Fibroblast of skin of scalp (primary cell): ENCODE results near the gene MRAP. TPM values are rescaled to one million over a fixed set of nuclear protein-coding genes. Genes with fewer than 3 reads are reported as not detected.
"Not testable (repeated sequence)": the region's sequence is repeated elsewhere in the genome, so short reads cannot be mapped to it uniquely, and the experiment has no call there.

Experiments
- DNase-seq: peaks from one replicate; pipeline ENCODE4 v3.0.0-alpha.2; 2013
- polyA plus RNA-seq, 2 experiments: library from polyadenylated mRNA; unstranded; fragments of 120-200 nt; gene quantifications; one replicate each; pipeline ENCODE4 v1.2.1, GENCODE V29; 2013; ENCODE audit not compliant: insufficient read length in 2 of 2

MRAP gene
- not detected for polyA plus RNA-seq (2013, experiment 1 of 2; ENCODE audit: insufficient read length)
- not detected for polyA plus RNA-seq (2013, experiment 2 of 2; ENCODE audit: insufficient read length)

GRCh38 chr21:32298658-32299081 is at the start of gene MRAP:
TSS of gene MRAP (plus strand) at chr21:32298855. CDS start at chr21:32298972, 117 bp downstream.
- no peak for DNase-seq

DNA sequence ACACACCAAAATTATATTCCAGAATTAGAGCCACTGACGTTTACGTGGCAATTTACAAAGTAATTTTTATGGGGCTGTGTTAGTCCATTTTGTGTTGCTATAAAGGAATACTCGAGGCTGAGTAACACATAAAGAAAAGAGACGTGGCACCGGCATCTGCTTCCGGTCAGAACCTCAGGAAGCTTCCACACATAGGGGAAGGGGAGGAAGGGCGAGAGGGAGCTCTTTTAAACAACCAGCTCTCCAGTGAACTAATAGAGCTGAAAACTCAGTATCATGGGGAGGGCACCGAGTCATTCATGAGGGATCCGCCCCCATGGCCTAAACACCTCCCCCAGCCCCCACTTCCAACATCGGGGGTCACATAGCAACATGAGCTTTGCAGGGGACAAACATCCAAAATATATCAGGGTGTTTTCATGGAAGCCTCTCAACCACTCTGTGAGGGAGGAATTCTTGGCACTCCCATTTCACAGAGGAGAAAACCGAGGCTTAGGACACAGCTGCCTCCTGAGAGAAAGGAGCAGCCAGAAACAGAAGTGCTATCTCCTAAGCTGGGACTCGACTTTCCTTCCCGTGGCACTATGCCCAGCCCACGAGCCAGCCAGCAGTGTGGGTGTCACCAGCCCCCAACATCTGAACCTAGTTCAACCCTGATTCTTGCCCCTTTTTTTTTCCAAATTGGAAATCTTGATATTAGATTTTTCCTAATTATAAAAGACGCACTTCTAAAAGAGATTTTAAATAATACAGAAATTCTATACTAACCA is 49.0 kb upstream of the MRAP start:
- no peak for DNase-seq

GRCh38 chr21:32252136-32252535 is 46.5 kb upstream of the MRAP start:
- no peak for DNase-seq

- DNase-seq, result peak; percentile 82
Observed at GRCh38 chr21:32253215-32253641, 45.4 kb upstream of the MRAP start.

DNA sequence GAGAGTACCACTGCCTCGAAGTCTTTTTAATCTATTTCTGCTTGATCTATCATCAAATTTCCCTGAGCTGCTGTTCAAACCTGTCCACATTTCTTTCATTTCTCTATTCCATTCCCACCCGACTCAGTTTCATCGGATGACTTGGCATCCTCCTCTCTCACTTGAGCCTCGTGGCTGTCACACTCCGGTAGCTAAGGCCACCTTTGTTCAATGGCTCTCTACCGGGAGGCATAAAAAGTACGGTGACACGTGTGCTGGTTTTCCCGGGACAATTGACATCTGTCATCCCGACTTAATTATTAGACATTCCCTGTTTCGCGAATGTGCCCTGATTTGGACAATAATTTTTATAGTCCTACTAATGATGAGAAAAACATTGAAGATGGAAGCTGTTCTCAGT is 42.4 kb upstream of the MRAP start:
- no peak for DNase-seq

GRCh38 chr21:32256873-32257620 is 41.6 kb upstream of the MRAP start:
- DNase-seq, result peak; percentile 92

GRCh38 chr21:32257962-32258785 is 40.5 kb upstream of the MRAP start:
- peak; percentile 83 for DNase-seq

DNA sequence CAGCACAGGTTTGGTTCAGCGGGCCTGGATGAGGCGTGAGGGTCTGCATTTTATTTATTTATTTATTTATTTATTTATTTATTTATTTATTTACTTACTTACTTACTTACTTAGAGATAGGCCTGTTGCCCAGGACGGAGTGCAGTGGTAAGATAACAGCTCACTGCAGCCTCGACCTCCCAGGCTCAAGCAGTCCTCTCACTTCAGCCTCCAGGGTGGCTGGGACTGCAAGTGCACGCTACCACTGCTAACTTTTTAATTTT is 39.9 kb upstream of the MRAP start:
- DNase-seq, result not testable (repeated sequence)

- DNase-seq, result no peak
Observed at GRCh38 chr21:32260130-32260529, 38.5 kb upstream of the MRAP start.

GRCh38 chr21:32261929-32262328 is 36.7 kb upstream of the MRAP start:
- DNase-seq, result no peak

GRCh38 chr21:32265321-32265720 is 33.3 kb upstream of the MRAP start:
- not testable (repeated sequence) for DNase-seq

- no peak for DNase-seq
Observed at GRCh38 chr21:32270748-32271147, 27.9 kb upstream of the MRAP start.

DNA sequence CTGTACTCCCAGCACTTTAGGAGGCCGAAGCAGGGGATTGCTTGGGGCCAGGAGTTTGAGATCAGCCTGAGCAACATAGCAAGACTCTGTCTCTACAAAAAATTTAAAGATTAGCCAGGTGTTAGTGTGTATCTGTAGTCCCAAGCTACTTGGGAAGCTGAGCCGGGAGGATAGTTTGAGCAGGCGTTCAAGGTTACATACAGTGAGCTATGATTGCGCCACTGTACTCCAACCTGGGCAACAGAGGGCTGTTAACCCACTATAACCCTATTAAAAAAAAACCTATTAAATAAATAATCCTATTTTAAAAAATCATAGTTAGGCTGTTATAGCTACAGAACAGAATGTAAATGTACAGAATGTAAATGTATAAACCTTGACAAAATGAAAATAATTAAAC is 22.0 kb upstream of the MRAP start:
- no peak for DNase-seq

DNA sequence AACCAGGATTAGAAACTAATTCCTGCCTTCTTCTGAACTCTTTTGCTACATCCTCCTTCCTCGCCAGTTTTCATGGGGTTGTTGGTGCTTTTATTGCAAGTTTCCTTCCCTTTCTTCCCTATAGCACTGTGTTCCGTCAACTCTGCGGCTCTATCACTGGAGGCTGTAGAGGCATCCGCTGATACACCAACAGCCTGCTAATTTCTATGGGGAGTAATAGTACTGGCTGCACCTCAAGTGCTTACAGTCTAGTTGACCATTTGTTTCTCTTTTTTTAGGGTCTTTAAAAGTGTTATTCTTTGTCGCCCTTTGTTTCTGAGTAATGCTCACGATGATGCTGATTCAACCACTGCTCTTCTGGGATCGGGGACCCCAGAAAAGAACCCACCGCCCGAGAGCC is 20.6 kb upstream of the MRAP start:
- DNase-seq, result no peak

GRCh38 chr21:32278518-32279376 is 19.9 kb upstream of the MRAP start, which contains the start of gene MIS18A:
TSS of gene MIS18A (minus strand) at chr21:32279049. CDS start at chr21:32279014, 35 bp downstream.
- DNase-seq, result peak; percentile 94

DNA sequence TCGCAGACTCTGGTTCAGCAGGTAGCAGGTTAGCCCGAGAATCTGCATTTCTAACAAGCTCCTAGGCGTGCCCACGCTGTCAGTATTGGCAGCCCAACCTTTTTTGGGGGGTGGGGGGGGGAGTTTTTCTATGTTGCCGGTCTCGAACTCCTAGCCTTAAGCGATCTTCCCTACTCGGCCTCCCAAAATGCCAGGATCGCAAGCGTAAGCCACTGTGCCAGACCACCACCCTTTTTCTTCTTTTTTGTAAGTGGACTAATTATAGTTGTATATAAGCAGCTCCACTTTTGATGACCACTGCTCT is 19.3 kb upstream of the MRAP start:
- no peak for DNase-seq

DNA sequence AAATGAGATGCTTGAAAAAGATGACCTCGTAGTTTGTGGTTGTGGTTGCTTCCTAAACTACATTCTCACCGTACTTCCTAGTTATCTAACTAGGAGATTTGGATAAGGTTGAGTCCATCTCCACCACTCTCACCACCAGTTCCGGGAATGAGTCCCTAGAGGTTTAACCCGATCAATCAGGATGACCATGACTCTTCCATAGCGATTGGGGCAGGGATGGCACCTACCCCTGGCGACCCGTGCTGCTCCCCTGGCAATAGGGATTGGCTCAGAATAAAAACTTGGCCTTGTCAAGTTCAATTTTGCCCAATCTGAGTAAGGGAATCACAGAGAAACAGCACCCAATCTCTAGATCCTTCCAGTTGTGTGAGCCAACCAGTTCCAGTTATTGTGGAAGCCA is 17.1 kb upstream of the MRAP start:
- DNase-seq, result no peak

DNA sequence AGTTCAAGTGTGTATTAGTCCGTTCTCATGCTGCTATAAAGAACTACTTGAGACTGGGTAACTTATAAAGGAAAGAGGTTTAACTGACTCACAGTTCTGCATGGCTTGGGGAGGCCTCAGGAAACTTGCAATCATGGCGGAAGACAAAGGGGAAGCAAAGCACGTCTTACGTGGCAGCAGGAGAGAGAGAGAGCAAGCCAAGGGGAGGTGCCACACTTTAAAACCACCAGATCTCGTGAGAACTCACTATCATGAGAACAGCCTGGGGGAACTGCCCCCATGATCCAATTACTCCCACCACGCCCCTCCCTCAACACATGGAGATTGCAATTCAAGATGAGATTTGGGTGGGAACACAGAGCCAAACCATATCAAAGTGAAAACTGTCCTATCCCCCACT is 15.7 kb upstream of the MRAP start:
- no peak for DNase-seq

GRCh38 chr21:32285476-32285875 is 13.2 kb upstream of the MRAP start:
- DNase-seq, result no peak

DNA sequence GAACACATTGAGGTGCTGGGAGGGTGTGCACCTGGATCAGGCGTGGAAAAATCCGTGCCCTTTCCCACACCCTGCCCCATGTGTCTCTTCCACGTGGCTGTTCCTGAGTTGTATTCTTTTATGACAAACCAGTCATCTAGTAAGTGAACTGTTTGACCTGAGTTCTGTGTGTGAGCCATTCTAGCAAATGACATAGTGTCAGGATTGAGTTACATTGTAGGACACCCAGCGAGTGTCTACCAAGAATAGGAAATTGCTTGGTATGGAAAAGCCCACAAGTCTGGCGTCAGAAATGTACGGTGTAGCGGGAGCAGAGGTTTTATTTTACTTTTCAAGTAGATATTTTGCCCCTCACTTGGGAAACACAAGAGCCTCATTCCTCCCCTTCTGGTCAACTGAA is 1.2 kb upstream of the MRAP start:
- DNase-seq, result no peak

DNA sequence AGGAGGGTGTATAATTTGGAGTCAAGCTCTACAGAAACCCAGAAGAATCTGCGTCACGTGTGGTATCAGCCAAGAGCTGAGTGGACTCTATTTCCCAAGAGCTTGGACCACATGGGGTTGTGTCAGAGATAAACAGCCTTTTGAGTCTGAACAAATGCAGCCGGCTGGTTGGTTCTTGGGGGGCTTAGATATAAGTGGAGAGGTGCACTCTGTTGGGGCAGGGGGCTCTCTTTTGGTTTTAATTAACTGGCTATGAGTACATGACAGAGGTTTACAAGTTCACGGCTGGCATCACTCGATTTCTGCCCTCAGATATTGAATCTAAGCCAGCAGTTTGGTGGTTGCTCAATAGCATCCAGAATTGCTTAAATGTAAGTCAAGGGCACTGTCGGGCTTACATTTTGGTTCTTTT is 501 bp upstream of the MRAP start:
- DNase-seq, result no peak

DNA sequence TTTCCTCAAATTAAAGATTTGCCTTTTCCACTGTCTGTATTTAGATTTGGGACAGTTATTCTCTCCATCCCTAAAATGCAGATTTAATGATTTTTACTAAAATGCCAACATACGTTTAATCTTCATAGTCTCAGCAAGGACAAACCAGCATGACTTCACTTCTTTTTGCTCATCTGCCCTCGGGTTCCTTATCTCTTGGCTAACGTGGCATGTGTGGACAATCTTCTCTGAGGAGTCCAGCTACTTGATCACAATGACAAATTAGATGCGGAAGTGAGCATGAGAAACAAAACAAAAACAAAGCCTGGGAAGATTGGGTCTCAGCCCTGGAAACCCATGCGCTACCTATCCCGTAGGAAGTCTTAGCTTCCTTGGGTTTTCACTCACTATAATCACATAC is 1.0 kb downstream of the MRAP start:
- DNase-seq, result no peak
